AG04449 (cell line): ENCODE data around the gene HAPLN1.

Source experiments
- CTCF ChIA-PET: fragments of 350-600 bp; formaldehyde crosslinking; extraction: SDS; loops from one replicate; lab custom pipeline; 2021; ENCODE audit warnings: antibody characterized with exemption; lab: Yijun Ruan, JAX
- POLR2A ChIA-PET: fragments of 400-600, 350-600 bp; formaldehyde crosslinking; extraction: SDS; loops from one replicate; lab custom pipeline; 2020; ENCODE audit warnings: antibody characterized with exemption, inconsistent platforms; lab: Yijun Ruan, JAX
- DNase-seq: peaks from one replicate; pipeline ENCODE4 v3.0.0-alpha.2; 2010; ENCODE audit warnings: low read depth, low spot score
- H3K4me3 ChIP-seq: 2 replicates; pipeline ENCODE4 v1.5.1; 2011; ENCODE audit warnings: low read depth, mild to moderate bottlenecking, control low read depth, low read length
- CTCF ChIP-seq: IDR thresholded peaks from one replicate; pipeline ENCODE4 v1.5.1; 2011; ENCODE audit warnings: mild to moderate bottlenecking, moderate library complexity, low read length, control low read depth, inconsistent platforms; ENCODE audit not compliant: insufficient read depth; ENCODE audit errors: missing control alignments

HAPLN1 gene

GRCh38 chr5:83665631-83666030 is 55.0 kb downstream of the HAPLN1 start:
- no peak for DNase-seq
- no peak overlapping the region for H3K4me3 ChIP-seq
- no peak for TF ChIP-seq CTCF
- CTCF ChIA-PET: no interaction called here
- POLR2A ChIA-PET: no interaction called here

GRCh38 chr5:83662558-83662957 is 58.1 kb downstream of the HAPLN1 start:
- ChIA-PET CTCF (no interaction called here), POLR2A (no interaction called here)
- no peak overlapping the region for H3K4me3 ChIP-seq
- no peak for TF ChIP-seq CTCF
- no peak for DNase-seq

GRCh38 chr5:83657807-83658525 is 62.7 kb downstream of the HAPLN1 start:
- no peak for TF ChIP-seq CTCF
- POLR2A ChIA-PET: no interaction called here
- CTCF ChIA-PET: interaction anchor here (1.6 kb wide), 1 partner anchor 10 kb away, joined by 4 read pairs; no protein-coding TSS in a partner anchor
- no peak for DNase-seq
- H3K4me3 ChIP-seq: no peak overlapping the region

- DNase-seq: no peak
- no peak for TF ChIP-seq CTCF
- ChIA-PET POLR2A (no interaction called here), CTCF (no interaction called here)
- H3K4me3 ChIP-seq: no peak overlapping the region
These were observed 66.1 kb downstream of the HAPLN1 start for GRCh38 chr5:83654427-83654994.

- DNase-seq: no peak
- ChIA-PET POLR2A (no interaction called here), CTCF (no interaction called here)
- no peak for TF ChIP-seq CTCF
- H3K4me3 ChIP-seq: no peak overlapping the region
These were observed 67.0 kb downstream of the HAPLN1 start for GRCh38 chr5:83653669-83654068.

- no peak overlapping the region for H3K4me3 ChIP-seq
- POLR2A ChIA-PET: no interaction called here
- TF ChIP-seq CTCF: no peak
- CTCF ChIA-PET: interaction anchor here (1.0 kb wide), 1 partner anchor 9 kb away, joined by 3 read pairs; no protein-coding TSS in a partner anchor
- DNase-seq: no peak
These were observed 74.7 kb downstream of the HAPLN1 start for GRCh38 chr5:83645936-83646335.
